Neural cell (in vitro differentiated cells): ENCODE measurements around the gene GPN1.

Experiments used
- CTCF ChIP-seq: fragments of 450-650 bp; IDR thresholded peaks from 2 replicates; pipeline ENCODE4 v1.5.1; 2014; ENCODE audit warnings: antibody characterized with exemption, mild to moderate bottlenecking, moderate library complexity; ENCODE audit not compliant: poor library complexity, severe bottlenecking
- EZH2 ChIP-seq: fragments of 200-600, 300-800 bp; shearing (Covaris generic), sonication (generic); IDR thresholded peaks from 2 replicates; pipeline ENCODE4 v1.6.1; 2014; ENCODE audit warnings: antibody characterized with exemption, low read length, borderline replicate concordance, mild to moderate bottlenecking; ENCODE audit not compliant: insufficient read depth, poor library complexity, severe bottlenecking
- TAF1 ChIP-seq: IDR thresholded peaks from 2 replicates; pipeline ENCODE4 v1.6.1; 2012; ENCODE audit warnings: low read depth

GRCh38 chr2:27655155-27655951, 26.5 kb downstream of the GPN1 start:
- TF ChIP-seq CTCF = no peak
- TF ChIP-seq TAF1 = no peak
- TF ChIP-seq EZH2 = no peak
